Gastrocnemius medialis (tissue), 4 donors: ENCODE results near the gene SMURF2. TPM values are rescaled to one million over a fixed set of nuclear protein-coding genes. Genes with fewer than 3 reads are reported as not detected.
"Not testable (repeated sequence)": the region's sequence is repeated elsewhere in the genome, so short reads cannot be mapped to it uniquely, and the experiment has no call there.

ENCODE experiments used
- ATAC-seq, 2 donors: fragments of 150-250 bp; one replicate each; pipeline ENCODE4 v1.9.1; 2016
- DNase-seq, 2 donors: peaks; one replicate each; pipeline ENCODE4 v3.0.0-alpha.2; 2019
- H3K27ac ChIP-seq, 4 donors: fragments of 200-600 bp; sonication (generic); 1 replicate in 1 of 4; 2 replicates in 3 of 4; pipeline ENCODE4 v1.5.1; 2016 to 2018; ENCODE audit warnings: mild to moderate bottlenecking in 2 of 4, moderate library complexity in 1 of 4
- H3K27me3 ChIP-seq, 3 donors: fragments of 200-600 bp; sonication (generic) in 2 of 3; 1 replicate in 1 of 3; 2 replicates in 2 of 3; pipeline versions ENCODE4 v1.5.1 to v1.6.0; 2016 to 2019; ENCODE audit warnings: mild to moderate bottlenecking in 1 of 3, moderate library complexity in 1 of 3
- H3K36me3 ChIP-seq, 2 donors: fragments of 200-600 bp; sonication (generic) in 1 of 2; one replicate each; pipeline ENCODE4 v1.5.1; 2017 to 2018
- H3K4me1 ChIP-seq, 2 donors: fragments of 200-600 bp; sonication (generic) in 1 of 2; one replicate each; pipeline ENCODE4 v1.5.1; 2016 to 2017; ENCODE audit warnings: mild to moderate bottlenecking in 2 of 2
- H3K4me3 ChIP-seq, 4 donors: fragments of 200-600 bp; sonication (generic) in 3 of 4; 1 replicate in 1 of 4; 2 replicates in 3 of 4; pipeline ENCODE4 v1.5.1; 2016 to 2019; ENCODE audit warnings: mild to moderate bottlenecking in 2 of 4
- H3K9me3 ChIP-seq, 3 donors: fragments of 200-600 bp; sonication (generic) in 2 of 3; 1 replicate in 1 of 3; 2 replicates in 2 of 3; pipeline ENCODE4 v1.5.1; 2016 to 2019
- POLR2A ChIP-seq, 2 donors: fragments of 450-650 bp; IDR thresholded peaks; one replicate each; pipeline ENCODE4 v1.6.1; 2017; ENCODE audit warnings: antibody characterized with exemption in 2 of 2, mild to moderate bottlenecking in 2 of 2, moderate library complexity in 2 of 2
- in situ Hi-C, 4 donors: fragments of 200-750 bp; cut with MboI; loops; one replicate each; pipeline versions ENCODE4 v1.15.0 to v1.8.0; 2017; ENCODE audit warnings: low sequenced_read_pairs in 4 of 4
- intact Hi-C: fragments of 100-400 bp; cut with DNase I; formaldehyde crosslinking; loops from one replicate; pipeline ENCODE4 v1.15.1; 2023; ENCODE audit warnings: low total_unique reads
- total RNA-seq, 4 donors: library from RNA; depleted of rRNA; stranded (reverse); fragments of >200 nt; gene quantifications; one replicate each; pipeline versions ENCODE4 v1.1.0 to v1.2.3, GENCODE V29; 2016
- TF ChIP-seq, protein P1 (sequence below), 5 experiments: fragments of 450-650 bp in 3 of 5; fragments of 200-600 bp in 2 of 5; sonication (generic) in 2 of 5; IDR thresholded peaks in 4 of 5; conservative IDR thresholded peaks in 1 of 5; 1 replicate in 4 of 5; 2 replicates in 1 of 5; pipeline ENCODE4 v1.5.1; 2016 to 2019; ENCODE audit warnings: antibody characterized with exemption in 5 of 5, mild to moderate bottlenecking in 3 of 5, moderate library complexity in 3 of 5

The SMURF2 gene
- total RNA-seq, 4 donors from 2014 or later, result 8.9 to 15.3 (median 11.4) TPM

DNA sequence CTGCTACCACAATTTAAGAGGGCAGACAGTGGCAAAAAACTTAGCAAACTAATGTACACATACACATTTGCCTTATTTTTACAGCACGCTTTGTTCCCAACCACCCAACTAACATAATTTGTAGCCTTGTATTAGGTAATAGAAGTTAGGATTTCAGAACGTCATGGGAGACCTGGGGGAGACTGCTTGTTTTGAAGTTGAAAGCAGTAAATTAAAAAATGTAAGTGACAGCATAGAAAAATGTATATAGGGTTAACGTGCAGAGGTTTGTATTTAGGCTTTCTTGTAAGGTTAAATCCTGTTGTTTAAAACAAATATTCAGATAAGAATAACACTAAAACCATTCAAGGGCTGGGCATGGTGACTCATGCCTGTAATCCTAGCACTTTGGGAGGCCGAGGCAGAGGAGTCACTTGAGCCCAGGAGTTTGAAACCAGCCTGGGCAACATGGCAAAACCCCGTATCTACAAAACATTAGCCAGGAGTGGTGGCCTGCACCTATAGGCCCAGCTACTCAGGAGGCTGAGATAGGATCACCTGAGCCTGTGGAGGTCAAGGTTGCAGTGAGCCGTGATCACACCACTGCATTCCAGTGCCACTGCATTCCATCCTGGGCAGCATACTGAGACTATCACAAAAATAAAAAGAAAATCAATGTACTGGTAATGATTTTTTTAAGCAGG lies 2.3 kb upstream of the SMURF2 start:
- H3K27ac ChIP-seq, DNase-seq, H3K36me3 ChIP-seq, H3K9me3 ChIP-seq, ATAC-seq, H3K4me3 ChIP-seq, in situ Hi-C loops, H3K27me3 ChIP-seq: not testable (repeated sequence)
- intact Hi-C loops, result loop anchor here (5.0 kb wide), 1 partner anchor 157 kb away; the partner anchor contains the start of genes CEP95 and DDX5
- peaks cover 15 to 17% of the 10 kb centered on the region in 2 donors for H3K4me1 ChIP-seq

DNA sequence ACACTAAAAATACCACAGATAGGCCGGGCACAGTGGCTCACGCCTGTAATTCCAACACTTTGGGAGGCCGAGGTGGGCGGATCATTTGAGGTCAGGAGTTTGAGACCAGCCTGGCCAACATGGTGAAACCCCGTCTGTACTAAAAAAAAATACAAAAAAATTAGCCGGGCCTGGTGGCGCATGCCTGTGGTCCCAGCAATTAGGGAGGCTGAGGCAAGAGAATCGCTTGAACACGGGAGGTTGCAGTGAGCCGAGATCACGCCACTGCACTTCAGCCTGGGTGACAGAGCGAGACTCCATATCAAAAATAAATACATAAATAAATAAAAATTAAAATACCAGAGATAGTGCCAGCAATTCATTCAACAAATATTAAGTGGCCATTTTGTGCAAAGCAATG lies 1.7 kb upstream of the SMURF2 start:
- peaks cover 15 to 22% of the 10 kb centered on the region in 2 donors for H3K4me1 ChIP-seq
- H3K9me3 ChIP-seq, H3K4me3 ChIP-seq, in situ Hi-C loops, H3K27ac ChIP-seq, ATAC-seq, DNase-seq, H3K36me3 ChIP-seq, H3K27me3 ChIP-seq: not testable (repeated sequence)
- intact Hi-C loops, result loop anchor here (5.0 kb wide), 1 partner anchor 157 kb away; the partner anchor contains the start of genes CEP95 and DDX5

DNA sequence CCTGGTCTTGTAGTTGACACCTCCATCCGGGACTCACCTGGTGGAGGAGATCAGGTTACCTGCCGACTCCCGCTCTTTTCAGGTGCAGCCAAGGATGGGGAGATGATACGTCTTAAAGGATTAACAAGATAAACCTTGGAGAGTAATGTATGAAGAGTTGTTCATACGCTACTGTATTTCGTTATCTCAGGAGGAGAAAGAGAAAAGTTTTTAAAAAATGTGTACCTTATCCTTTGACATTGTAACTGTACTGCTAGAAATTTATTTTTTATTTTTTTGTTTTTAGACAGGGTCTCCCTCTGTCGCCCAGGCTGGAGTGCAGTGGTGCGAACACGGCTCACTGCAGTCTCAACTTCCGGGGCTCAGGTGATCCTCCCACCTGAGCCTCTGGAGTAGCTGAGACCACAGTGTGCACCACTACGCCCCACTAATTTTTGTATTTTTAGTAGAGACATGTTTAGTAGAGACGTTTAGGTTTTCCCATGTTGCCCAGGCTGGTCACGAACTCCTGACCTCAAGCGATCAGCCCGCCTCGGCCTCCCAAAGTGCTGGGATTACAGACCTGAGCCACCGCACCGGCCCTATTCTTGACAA lies 764 bp upstream of the SMURF2 start:
- Histone ChIP-seq H3K27ac (peak overlapping the region; percentile 87 to 95 (median 90)), H3K4me3 (peak overlapping the region; percentile 75 to 90 (median 82)), H3K36me3 (no peaks in the 10 kb centered on the region), H3K4me1 (peaks cover 15 to 22% of the 10 kb centered on the region in 2 donors), H3K27me3 (no peaks in the 10 kb centered on the region), H3K9me3 (no peaks in the 10 kb centered on the region)
- DNase-seq, result no peak
- TF ChIP-seq POLR2A (IDR thresholded peaks at IDR 0.05), result no peak
- TF ChIP-seq, protein P1, sequence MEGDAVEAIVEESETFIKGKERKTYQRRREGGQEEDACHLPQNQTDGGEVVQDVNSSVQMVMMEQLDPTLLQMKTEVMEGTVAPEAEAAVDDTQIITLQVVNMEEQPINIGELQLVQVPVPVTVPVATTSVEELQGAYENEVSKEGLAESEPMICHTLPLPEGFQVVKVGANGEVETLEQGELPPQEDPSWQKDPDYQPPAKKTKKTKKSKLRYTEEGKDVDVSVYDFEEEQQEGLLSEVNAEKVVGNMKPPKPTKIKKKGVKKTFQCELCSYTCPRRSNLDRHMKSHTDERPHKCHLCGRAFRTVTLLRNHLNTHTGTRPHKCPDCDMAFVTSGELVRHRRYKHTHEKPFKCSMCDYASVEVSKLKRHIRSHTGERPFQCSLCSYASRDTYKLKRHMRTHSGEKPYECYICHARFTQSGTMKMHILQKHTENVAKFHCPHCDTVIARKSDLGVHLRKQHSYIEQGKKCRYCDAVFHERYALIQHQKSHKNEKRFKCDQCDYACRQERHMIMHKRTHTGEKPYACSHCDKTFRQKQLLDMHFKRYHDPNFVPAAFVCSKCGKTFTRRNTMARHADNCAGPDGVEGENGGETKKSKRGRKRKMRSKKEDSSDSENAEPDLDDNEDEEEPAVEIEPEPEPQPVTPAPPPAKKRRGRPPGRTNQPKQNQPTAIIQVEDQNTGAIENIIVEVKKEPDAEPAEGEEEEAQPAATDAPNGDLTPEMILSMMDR (IDR thresholded peaks at IDR 0.05 in 4 of 5, conservative IDR thresholded peaks at IDR 0.05 in 1 of 5), result no peak
- ATAC-seq, result no peak
- intact Hi-C loops, result loop anchor here (5.0 kb wide), 1 partner anchor 156 kb away; the partner anchor contains the start of genes CEP95 and DDX5
- in situ Hi-C loops, result no loop called here

DNA sequence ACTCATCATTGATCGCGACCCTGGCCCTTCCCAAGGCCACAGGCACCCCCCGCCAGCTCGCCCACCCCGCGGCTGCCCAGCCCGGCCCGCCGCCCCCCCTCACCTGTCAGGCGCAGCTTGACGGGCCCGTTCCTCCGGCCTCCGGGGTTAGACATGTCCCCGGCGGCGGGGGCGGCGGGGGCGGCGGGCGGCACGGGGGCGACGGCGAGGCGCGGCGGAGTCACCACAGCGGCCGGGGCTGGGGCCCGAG lies 456 bp downstream of the SMURF2 start:
- H3K36me3 ChIP-seq, result no peaks in the 10 kb centered on the region
- H3K9me3 ChIP-seq, result no peaks in the 10 kb centered on the region
- peak overlapping the region; percentile 87 to 95 (median 90) for H3K27ac ChIP-seq
- no peak for TF ChIP-seq POLR2A (IDR thresholded peaks at IDR 0.05)
- TF ChIP-seq, protein P1 (IDR thresholded peaks at IDR 0.05 in 4 of 5, conservative IDR thresholded peaks at IDR 0.05 in 1 of 5), result no peak
- H3K27me3 ChIP-seq, result no peaks in the 10 kb centered on the region
- ATAC-seq (peak; percentile 58 to 69), DNase-seq (peak; percentile 25 to 42)
- peaks cover 15 to 22% of the 10 kb centered on the region in 2 donors for H3K4me1 ChIP-seq
- in situ Hi-C loops (no loop called here), intact Hi-C loops (loop anchor here (5.0 kb wide), 1 partner anchor 154 kb away; the partner anchor contains the start of genes CEP95 and DDX5)
- H3K4me3 ChIP-seq, result peak overlapping the region; percentile 75 to 90 (median 82)

DNA sequence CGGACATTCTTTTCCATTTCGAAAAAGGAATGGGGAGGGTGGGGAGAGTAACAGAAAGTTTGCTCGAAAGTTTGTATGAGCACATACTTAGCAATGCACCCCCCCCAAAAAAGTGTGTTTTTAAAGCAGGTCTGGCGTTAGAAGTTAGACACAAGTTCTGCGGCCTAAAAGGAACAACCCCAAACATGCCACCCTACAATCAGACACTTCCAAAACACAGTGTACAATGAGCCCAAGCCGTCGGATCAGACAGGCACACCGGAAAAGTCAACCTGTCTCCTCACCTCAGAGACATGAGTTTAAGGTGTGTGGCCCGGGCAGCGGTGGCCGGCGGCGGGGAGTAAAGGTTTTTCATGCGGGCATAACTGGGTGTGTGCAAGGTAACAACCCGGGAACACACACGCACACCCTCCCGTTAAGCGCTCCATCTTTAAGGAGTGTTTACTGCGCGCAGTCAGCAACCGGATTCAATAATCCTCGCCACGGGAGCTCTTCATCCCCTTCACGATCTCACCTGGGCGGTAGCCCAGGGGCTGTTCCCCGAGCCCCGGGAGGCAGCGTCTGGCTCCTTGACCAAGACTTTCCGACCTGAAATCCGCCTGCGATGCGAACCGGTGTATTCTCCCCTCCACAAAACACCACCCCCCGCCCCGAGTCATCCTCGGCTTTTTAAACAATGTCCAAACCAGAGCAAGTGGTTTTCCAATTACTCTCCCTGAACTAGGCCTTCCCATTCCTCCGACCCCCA lies 955 bp downstream of the SMURF2 start:
- H3K27me3 ChIP-seq, H3K9me3 ChIP-seq, DNase-seq, H3K36me3 ChIP-seq, in situ Hi-C loops: not testable (repeated sequence)
- Histone ChIP-seq H3K4me1 (peaks cover 15 to 22% of the 10 kb centered on the region in 2 donors), H3K27ac (peak overlapping the region; percentile 87 to 95 (median 90)), H3K4me3 (peak overlapping the region; percentile 75 to 90 (median 82))
- peak; percentile 28 to 43 for ATAC-seq
- intact Hi-C loops, result loop anchor here (5.0 kb wide), 1 partner anchor 154 kb away; the partner anchor contains the start of genes CEP95 and DDX5

DNA sequence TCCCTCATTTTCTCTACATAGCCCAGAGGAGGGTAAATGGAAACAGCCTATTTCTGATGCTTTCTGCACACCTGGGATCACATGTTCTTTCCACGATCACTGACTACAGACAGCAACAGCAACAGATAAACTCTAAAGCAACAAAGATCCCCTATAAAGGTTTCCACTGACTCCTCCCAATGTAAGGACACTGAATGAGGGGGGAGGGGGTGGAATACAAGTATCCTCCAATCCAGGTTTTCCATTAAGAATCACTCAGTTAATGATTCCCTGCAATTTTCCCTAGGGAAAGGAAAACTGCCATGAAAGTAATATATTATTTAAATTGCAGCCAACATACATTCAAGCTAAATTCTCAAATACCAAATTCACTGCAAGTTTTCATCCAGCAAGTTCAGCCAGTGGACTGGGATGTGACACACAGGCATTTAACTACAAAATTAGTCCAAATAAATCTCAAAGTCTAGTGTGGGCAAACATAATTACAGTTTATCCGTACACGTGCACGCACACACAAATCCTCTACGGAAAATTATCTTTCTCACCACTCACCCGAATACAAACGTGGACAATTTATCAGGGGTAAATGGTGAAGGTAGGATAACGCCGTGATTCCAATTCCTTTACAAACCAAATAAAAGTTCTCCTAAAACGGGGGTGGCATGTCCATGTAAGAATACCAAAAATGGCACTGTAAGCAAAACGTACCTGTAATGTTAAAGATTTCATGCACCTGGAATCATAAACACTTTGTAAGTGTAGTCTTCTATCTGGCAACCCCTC lies 1.7 kb downstream of the SMURF2 start:
- in situ Hi-C loops, H3K27me3 ChIP-seq, DNase-seq, ATAC-seq, H3K36me3 ChIP-seq, H3K9me3 ChIP-seq: not testable (repeated sequence)
- peaks cover 15 to 22% of the 10 kb centered on the region in 2 donors for H3K4me1 ChIP-seq
- peak overlapping the region; percentile 75 to 90 (median 82) for H3K4me3 ChIP-seq
- intact Hi-C loops, result loop anchor here (5.0 kb wide), 1 partner anchor 153 kb away; the partner anchor contains the start of genes CEP95 and DDX5
- peak overlapping the region; percentile 87 to 95 (median 90) for H3K27ac ChIP-seq
